ENCODE measurements around the gene ZFHX3.
"Not testable (repeated sequence)": the region's sequence is repeated elsewhere in the genome, so short reads cannot be mapped to it uniquely, and the experiment has no call there.

ZFHX3 gene

GRCh38 chr16:73021866-73022495 lies 25.9 kb downstream of the ZFHX3 start:
- DNase-seq (ENCODE audit: low read depth in 3 of 3): no peak

GRCh38 chr16:73020409-73020884 lies 27.5 kb downstream of the ZFHX3 start:
- DNase-seq (ENCODE audit: low read depth in 3 of 3): no peak

DNA sequence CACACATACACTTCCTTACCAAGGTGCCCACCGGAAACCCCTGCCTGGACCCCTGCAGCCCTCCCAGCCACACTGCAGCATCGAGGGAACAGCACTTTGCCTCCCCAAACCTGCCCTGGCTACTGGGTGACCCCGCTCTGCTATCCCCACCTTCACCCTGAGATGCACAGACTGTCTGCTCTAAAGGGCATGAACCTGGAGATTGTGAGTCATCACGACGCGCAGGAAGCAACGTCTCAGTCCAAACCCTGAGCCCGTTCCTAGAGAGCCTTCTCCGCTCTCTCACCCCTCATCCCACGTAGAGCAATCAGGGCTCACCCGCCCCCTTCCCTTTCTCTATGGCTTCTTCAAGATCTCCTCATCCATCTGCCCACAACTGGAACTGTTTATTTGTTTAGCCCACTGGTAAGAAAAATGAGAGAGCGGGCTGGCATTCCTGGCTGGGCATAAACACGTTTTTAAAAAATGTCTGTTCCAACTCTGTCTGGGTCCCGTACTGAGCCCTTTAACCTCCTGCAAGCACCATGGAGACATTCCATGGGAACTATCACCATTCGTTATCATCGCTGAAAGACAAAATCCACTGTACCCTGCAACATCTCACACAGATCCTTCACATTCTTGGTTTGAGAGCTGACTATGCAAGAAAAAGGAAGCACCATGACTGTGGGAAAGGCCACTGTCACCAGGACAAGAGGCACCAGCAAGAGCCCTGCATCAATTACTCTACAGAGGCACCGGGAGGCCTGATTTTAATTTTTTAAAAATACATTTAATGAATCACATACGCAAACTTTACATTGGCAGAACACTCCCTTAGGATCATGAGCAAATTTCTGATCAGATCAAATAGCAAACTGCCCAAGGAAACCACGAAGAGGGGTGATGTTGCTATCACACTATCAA lies 28.2 kb downstream of the ZFHX3 start:
- no peak for DNase-seq (ENCODE audit: low read depth in 3 of 3)

DNA sequence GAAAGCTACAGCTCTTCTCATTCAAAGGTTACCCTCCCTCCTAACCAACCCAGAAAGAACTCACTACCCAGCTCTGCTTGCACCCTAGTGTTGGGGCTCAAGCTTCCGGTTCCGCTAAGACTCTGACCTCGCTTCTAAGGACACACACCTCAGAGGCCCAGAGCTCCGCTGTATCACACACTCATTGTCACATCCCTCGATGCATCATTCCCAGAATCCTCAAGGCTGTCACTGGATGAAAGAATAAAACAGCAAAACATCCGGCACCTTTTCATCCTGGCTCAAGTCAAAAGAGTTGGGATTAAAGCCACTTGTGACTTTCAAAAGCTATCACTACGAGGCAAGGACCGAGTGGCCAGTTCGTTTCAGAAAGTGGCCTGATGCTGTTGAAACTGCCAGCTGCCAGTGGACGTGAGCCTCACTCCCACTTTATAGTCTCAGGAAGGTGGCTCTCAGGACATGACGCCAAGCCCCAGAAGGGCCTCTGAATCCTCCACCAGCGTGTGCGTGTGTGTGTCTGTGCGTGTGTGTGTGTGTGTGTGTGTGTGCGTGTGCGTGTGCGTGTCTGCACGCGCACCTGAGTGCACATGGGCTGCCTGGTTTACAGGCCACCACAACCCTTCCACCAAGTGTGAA lies 29.0 kb downstream of the ZFHX3 start:
- DNase-seq (ENCODE audit: low read depth in 3 of 3): no peak

DNA sequence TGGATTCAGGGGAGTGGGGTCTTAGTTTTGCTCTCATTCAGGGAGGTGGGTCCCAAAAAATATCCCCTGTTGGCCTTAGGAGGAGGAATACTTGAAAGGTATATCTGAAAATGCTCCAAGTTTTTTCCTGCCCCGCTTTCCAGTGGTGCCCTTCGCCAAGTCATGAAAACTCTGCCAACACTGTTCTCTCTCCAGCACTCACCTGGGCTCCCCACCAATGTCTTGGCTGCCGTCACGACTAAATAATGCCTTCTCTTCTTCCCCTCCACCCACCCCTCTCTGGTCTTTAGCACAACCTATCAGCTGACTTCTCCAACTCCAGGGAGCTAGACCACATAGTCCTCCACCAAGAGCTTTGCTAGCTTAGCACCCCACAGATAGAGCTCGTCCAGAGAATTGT lies 30.6 kb downstream of the ZFHX3 start:
- DNase-seq (ENCODE audit: low read depth in 3 of 3): no peak

GRCh38 chr16:73016488-73016830 lies 31.5 kb downstream of the ZFHX3 start:
- DNase-seq (ENCODE audit: low read depth in 3 of 3): no peak

- DNase-seq (ENCODE audit: low read depth in 3 of 3): no peak
Observed at GRCh38 chr16:73015612-73016487, 32.1 kb downstream of the ZFHX3 start.

GRCh38 chr16:73014768-73015167 lies 33.2 kb downstream of the ZFHX3 start:
- DNase-seq (ENCODE audit: low read depth in 3 of 3): no peak

DNA sequence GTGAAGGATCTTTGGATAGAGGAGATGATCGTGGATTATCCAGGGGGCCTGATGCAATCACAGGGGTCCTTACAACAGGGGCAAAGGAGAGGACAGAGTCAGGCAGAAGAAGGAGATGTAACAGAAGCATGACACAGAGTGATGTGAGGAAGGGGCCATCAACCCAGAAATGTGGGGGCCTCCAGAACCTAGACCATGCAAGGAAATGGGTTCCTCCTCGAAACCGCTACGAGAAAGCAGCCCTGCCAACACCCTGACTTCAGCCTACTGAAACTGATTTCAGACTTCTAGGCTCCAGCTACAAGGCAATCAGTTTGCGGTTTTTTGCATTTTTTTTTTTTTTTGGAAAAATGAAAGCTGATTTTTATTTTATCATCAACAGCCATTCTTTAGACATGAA lies 34.0 kb downstream of the ZFHX3 start:
- DNase-seq (ENCODE audit: low read depth in 3 of 3): no peak

DNA sequence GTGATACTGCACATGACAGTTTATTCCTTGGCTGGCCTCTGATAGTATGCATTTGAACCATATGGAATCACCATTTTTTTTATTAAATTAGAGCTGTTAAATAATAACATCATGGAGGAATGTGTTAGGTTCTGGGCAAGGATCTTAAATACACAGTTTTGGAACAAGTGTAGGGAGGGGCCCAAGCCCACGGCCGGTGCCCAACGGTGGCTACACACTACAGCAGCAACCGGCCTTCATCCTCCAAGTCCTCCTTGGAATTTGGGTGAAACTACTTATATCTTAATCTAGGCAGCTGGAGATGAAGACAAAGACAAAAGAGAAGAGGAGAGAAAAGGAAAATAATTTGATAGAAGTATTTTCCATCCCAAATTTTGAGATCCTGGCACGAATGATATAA lies 35.6 kb downstream of the ZFHX3 start:
- DNase-seq (ENCODE audit: low read depth in 3 of 3): no peak

GRCh38 chr16:73011926-73012325 lies 36.0 kb downstream of the ZFHX3 start:
- DNase-seq (ENCODE audit: low read depth in 3 of 3): no peak

- DNase-seq (ENCODE audit: low read depth in 3 of 3): no peak
Observed at GRCh38 chr16:73010150-73010676, 37.7 kb downstream of the ZFHX3 start.

GRCh38 chr16:73009710-73010109 lies 38.2 kb downstream of the ZFHX3 start:
- DNase-seq (ENCODE audit: low read depth in 3 of 3): not testable (repeated sequence)

DNA sequence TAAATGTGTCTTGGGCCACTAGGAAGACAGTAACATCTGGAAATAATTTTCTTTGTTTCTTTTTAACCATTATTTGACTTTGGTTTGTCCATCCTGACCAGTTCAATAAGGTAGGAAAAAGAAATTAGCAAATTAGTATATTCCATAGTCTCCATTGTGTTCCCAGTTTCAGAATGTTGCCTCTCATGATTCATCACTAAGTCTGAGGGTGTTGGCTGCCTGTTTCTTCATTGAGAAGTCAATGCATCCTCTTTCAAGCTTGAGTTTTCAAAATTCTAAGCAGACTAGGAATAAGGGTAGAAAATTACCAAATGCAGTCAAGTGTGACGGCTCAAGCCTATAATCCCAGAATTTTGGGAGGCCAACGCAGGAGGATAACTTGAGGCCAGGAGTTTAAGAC lies 41.9 kb downstream of the ZFHX3 start:
- no peak for DNase-seq (ENCODE audit: low read depth in 3 of 3)

DNA sequence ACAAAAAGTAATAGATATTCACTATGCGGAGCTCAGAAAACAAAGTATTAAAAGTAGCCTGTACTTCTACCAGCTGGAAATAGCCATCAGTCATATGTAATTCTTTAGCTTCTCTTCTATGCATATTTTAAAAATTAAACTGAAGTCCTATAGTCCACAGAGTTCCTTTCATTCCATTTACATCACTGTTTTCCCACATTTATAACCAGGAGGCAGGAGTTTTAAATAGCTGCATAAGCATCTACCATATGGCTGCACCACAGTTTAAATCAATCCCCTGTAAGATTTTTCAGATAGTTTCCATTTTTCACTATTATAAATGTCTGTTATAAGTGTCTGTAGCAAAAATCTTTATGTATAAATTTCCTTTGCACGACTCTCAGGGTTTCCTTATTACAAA lies 45.1 kb downstream of the ZFHX3 start:
- no peak for DNase-seq (ENCODE audit: low read depth in 3 of 3)

- DNase-seq (ENCODE audit: low read depth in 3 of 3): no peak
Observed at GRCh38 chr16:73000907-73001521, 46.9 kb downstream of the ZFHX3 start.

- no peak for DNase-seq (ENCODE audit: low read depth in 3 of 3)
Observed at GRCh38 chr16:73000020-73000906, 47.7 kb downstream of the ZFHX3 start.

DNA sequence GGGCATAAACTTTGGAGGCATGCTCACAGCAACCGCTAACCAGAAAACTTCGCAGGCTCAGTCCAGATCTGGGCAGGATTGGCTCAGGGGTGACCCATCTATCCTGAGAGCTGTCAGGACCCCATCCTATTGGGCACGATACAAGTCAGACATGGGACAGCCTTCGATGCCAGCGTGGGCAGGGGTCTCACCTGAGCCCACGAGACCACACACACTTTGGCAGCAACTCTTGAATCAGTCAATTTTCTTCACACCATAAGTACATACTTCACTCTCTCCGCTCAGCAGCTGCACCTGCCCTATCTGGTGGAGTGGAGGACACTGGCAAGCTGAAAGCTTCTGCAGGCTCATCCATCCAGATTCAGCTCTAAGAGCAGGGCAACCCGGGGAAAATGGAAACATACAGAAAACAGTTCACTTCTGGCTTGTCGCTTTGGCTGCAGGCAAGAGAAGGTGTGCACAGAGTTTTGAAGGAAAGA lies 48.3 kb downstream of the ZFHX3 start:
- no peak for DNase-seq (ENCODE audit: low read depth in 3 of 3)

DNA sequence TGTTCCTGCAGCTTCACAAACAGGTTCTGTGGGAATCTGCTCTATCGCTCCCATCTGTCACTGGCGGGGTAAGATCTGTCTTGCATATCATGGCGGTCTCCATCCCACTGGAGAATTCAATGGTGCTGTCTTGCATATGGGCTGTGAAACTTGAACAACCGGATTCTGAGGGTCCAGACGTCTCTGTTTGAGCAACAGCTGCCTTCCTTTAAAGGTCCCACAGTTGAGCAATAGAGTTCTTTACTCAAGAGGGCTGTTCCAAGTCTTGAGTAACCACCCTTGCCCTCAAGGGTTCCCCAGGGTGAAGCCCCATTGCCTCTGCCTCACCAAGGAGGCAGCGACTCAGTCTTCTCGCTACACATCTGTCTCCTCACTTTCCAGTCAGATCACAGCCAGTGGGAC lies 50.8 kb downstream of the ZFHX3 start:
- no peak for DNase-seq (ENCODE audit: low read depth in 3 of 3)
